Spinal cord (tissue), 10 donors: ENCODE data around the gene CLCA2. TPM values are rescaled to one million over a fixed set of nuclear protein-coding genes. Genes with fewer than 3 reads are reported as not detected.

Experiments used
- DNase-seq, 6 donors: peaks; one replicate each; pipeline versions ENCODE4 v3.0.0 to v3.0.0-alpha.2; 2013 to 2015; ENCODE audit warnings: low spot score in 6 of 6, low read depth in 4 of 6
- H3K27ac ChIP-seq: one replicate; pipeline ENCODE4 v1.5.1; 2013; ENCODE audit warnings: low read depth, low read length, control low read depth
- H3K27me3 ChIP-seq: one replicate; pipeline ENCODE4 v1.6.1; 2013; ENCODE audit warnings: low read length; ENCODE audit not compliant: control insufficient read depth, insufficient read depth
- H3K36me3 ChIP-seq: one replicate; pipeline ENCODE4 v1.6.1; 2013; ENCODE audit warnings: low read length; ENCODE audit not compliant: control insufficient read depth, insufficient read depth
- H3K4me1 ChIP-seq: one replicate; pipeline ENCODE4 v1.6.1; 2013; ENCODE audit warnings: low read length; ENCODE audit not compliant: control insufficient read depth, insufficient read depth
- H3K4me3 ChIP-seq: one replicate; pipeline ENCODE4 v1.5.1; 2013; ENCODE audit warnings: low read depth, low read length, control low read depth
- H3K9me3 ChIP-seq: one replicate; pipeline ENCODE4 v1.6.1; 2013; ENCODE audit warnings: low read length; ENCODE audit not compliant: control insufficient read depth, insufficient read depth
- WGBS: methylation state at CpG from one replicate; pipeline ENCODE4 v1.1.5; 2013; ENCODE audit warnings: missing lambda C conversion rate; ENCODE audit not compliant: insufficient coverage; 5-methylcytosine and 5-hydroxymethylcytosine counted together
- polyA plus RNA-seq, 2 donors: library from polyadenylated mRNA; unstranded; fragments of 120-200 nt; gene quantifications; one replicate each; pipeline ENCODE4 v1.2.1, GENCODE V29; 2013; ENCODE audit not compliant: insufficient read length in 2 of 2
- total RNA-seq, 2 donors: library from RNA; depleted of rRNA in 1 of 2; stranded (reverse); fragments of 120-200 nt in 1 of 2; fragments of >200 nt in 1 of 2; gene quantifications; one replicate each; pipeline versions ENCODE4 v1.2.3 to v1.2.4, GENCODE V29; 2013 to 2014
- donor health status: healthy.

Gene CLCA2
- total and polyA plus RNA-seq, 4 donors, result 0.06 to 0.19 (median 0.10) TPM

GRCh38 chr1:86447198-86447790 lies 23.3 kb downstream of the CLCA2 start:
- Histone ChIP-seq H3K27me3 (no peaks in the 10 kb centered on the region), H3K4me3 (no peak overlapping the region), H3K36me3 (no peaks in the 10 kb centered on the region), H3K9me3 (no peaks in the 10 kb centered on the region), H3K4me1 (no peaks in the 10 kb centered on the region), H3K27ac (no peak overlapping the region)
- DNase-seq, result peak in 1 of 6 donors; percentile 7
- 8% methylated on average over 2 of the region's 4 CpGs for WGBS

DNA sequence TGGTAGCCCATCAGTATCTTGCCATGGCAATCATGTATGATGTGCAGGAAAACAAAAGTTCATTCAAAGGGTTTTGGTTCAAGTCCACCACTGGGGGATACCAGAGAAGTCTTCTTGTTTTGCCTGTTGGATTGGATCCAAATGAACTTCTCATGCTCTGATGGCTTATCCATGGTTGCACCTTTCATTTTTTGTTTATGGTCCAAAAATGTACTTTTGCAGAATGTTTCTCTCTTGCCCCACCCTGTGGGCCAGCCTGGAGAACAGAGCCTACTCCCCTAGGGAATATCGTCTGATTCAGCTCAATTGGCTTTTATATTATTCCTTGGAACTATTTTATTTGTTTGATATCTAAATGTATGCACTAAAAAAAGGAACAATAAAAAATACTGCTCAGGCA lies 24.7 kb downstream of the CLCA2 start:
- Histone ChIP-seq H3K27me3 (no peaks in the 10 kb centered on the region), H3K4me3 (no peak overlapping the region), H3K9me3 (no peaks in the 10 kb centered on the region), H3K36me3 (no peaks in the 10 kb centered on the region), H3K27ac (no peak overlapping the region), H3K4me1 (no peaks in the 10 kb centered on the region)
- no peak for DNase-seq
- no CpG with 5 or more reads among the region's 1 CpG for WGBS

- H3K27me3 ChIP-seq, result no peaks in the 10 kb centered on the region
- H3K36me3 ChIP-seq, result no peaks in the 10 kb centered on the region
- H3K9me3 ChIP-seq, result no peaks in the 10 kb centered on the region
- no CpG with 5 or more reads among the region's 1 CpG for WGBS
- no peak overlapping the region for H3K4me3 ChIP-seq
- no peak overlapping the region for H3K27ac ChIP-seq
- no peak for DNase-seq
- H3K4me1 ChIP-seq, result no peaks in the 10 kb centered on the region
Observed at GRCh38 chr1:86449103-86449502, 25.1 kb downstream of the CLCA2 start.

- no peak for DNase-seq
- Histone ChIP-seq H3K4me3 (no peak overlapping the region), H3K27ac (no peak overlapping the region), H3K27me3 (no peaks in the 10 kb centered on the region), H3K36me3 (no peaks in the 10 kb centered on the region), H3K4me1 (no peaks in the 10 kb centered on the region), H3K9me3 (no peaks in the 10 kb centered on the region)
- WGBS, result no CpG with 5 or more reads among the region's 3 CpGs
Observed at GRCh38 chr1:86450847-86451246, 26.9 kb downstream of the CLCA2 start.

DNA sequence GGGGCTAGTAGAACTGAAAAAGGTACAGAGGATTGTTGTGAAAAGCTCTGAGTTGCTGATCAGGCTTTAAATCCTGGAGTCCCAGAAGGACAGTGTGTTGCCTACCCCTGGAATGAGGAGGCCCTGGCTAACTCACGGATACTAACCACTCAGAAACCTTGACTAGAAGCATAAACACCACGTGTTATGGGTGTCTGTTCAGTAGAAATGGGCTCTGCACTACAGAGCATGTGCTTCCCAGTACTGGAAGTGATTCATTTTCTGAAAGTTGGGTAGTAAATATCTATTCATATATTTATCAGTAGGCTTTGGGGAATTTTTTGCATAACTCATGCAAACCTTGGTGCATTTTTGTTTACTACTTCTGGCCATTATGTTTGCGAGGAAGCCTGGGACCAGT lies 29.7 kb downstream of the CLCA2 start:
- Histone ChIP-seq H3K4me3 (no peak overlapping the region), H3K36me3 (no peaks in the 10 kb centered on the region), H3K9me3 (no peaks in the 10 kb centered on the region), H3K4me1 (no peaks in the 10 kb centered on the region), H3K27ac (no peak overlapping the region), H3K27me3 (no peaks in the 10 kb centered on the region)
- no peak for DNase-seq
- no CpG with 5 or more reads among the region's 3 CpGs for WGBS

GRCh38 chr1:86455073-86455472 lies 31.1 kb downstream of the CLCA2 start:
- Histone ChIP-seq H3K4me3 (no peak overlapping the region), H3K9me3 (no peaks in the 10 kb centered on the region), H3K4me1 (no peaks in the 10 kb centered on the region), H3K27ac (no peak overlapping the region), H3K36me3 (no peaks in the 10 kb centered on the region), H3K27me3 (no peaks in the 10 kb centered on the region)
- DNase-seq, result no peak
- WGBS, result no CpG with 5 or more reads among the region's 5 CpGs

GRCh38 chr1:86460998-86461397 lies 37.0 kb downstream of the CLCA2 start:
- Histone ChIP-seq H3K4me1 (no peaks in the 10 kb centered on the region), H3K4me3 (no peak overlapping the region), H3K36me3 (no peaks in the 10 kb centered on the region), H3K27ac (no peak overlapping the region), H3K27me3 (no peaks in the 10 kb centered on the region), H3K9me3 (no peaks in the 10 kb centered on the region)
- no peak for DNase-seq
- no CpG with 5 or more reads among the region's 1 CpG for WGBS

DNA sequence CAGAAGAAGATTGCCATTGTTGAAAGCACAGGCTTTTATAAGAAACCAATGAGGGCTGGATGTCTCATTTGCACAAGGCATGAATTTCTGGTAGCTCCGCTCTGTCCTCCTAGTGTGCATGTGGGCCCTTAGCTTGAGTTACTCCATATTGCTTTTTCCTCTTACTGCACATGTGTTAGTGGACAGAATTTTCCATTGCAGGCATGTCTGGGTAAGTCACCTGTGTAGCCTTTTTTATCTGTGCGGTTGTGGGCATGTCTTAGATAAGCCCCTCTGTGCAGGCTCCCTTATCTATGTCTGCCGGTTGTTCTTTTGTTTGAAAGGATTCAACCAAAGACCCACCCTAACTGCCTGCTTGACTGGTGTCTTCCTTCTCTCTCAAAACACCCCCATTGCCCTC lies 37.5 kb downstream of the CLCA2 start:
- no peaks in the 10 kb centered on the region for H3K36me3 ChIP-seq
- H3K27me3 ChIP-seq, result no peaks in the 10 kb centered on the region
- H3K27ac ChIP-seq, result no peak overlapping the region
- H3K4me1 ChIP-seq, result no peaks in the 10 kb centered on the region
- 93% methylated on average over 3 of the region's 3 CpGs for WGBS
- H3K4me3 ChIP-seq, result no peak overlapping the region
- no peak for DNase-seq
- H3K9me3 ChIP-seq, result no peaks in the 10 kb centered on the region

DNA sequence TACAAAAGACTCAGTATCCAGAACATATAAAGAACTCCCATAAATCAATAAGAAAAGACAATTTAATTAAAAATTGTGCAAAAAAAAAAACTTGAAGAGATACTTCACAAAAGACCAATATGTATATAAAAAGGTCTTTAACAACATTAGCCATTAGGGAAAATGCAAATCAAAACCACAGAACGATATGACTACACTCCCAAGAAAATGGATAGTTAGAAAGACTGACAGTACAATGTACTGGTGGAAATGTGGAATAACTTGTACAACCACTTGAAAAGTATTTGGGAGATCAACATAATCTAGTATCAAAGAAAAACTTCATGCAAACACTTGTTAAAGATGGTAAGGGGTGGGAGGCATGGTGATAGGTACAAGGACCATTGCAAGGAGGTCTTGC lies 40.8 kb downstream of the CLCA2 start:
- no CpG with 5 or more reads among the region's 1 CpG for WGBS
- Histone ChIP-seq H3K9me3 (no peaks in the 10 kb centered on the region), H3K27ac (no peak overlapping the region), H3K27me3 (no peaks in the 10 kb centered on the region), H3K36me3 (no peaks in the 10 kb centered on the region), H3K4me1 (no peaks in the 10 kb centered on the region), H3K4me3 (no peak overlapping the region)
- DNase-seq, result no peak

- Histone ChIP-seq H3K9me3 (no peaks in the 10 kb centered on the region), H3K4me3 (no peak overlapping the region), H3K27ac (no peak overlapping the region), H3K36me3 (no peaks in the 10 kb centered on the region), H3K27me3 (no peaks in the 10 kb centered on the region), H3K4me1 (no peaks in the 10 kb centered on the region)
- DNase-seq, result peak in 1 of 6 donors; percentile 6
- 80% methylated on average over 1 of the region's 2 CpGs for WGBS
Observed at GRCh38 chr1:86466109-86466844, 42.3 kb downstream of the CLCA2 start.
